IMR-90 (cell line): ENCODE measurements around the gene ALOX15. TPM values are rescaled to one million over a fixed set of nuclear protein-coding genes. Genes with fewer than 3 reads are reported as not detected.

ENCODE experiments used
- ATAC-seq: fragments of 200-7000 bp; cut with Tn5 transposase; 2 replicates; pipeline ENCODE4 v1.9.1; 2020; ENCODE audit warnings: low read depth, mild to moderate bottlenecking, moderate library complexity
- BruUV-seq: library from RNA; stranded (reverse); fragments of 400-500 nt; replicated peaks from 2 replicates; lab custom pipeline; 2021; lab: Mats Ljungman, UMichigan
- CTCF ChIA-PET: fragments of 300-600 bp; formaldehyde crosslinking; extraction: SDS; loops from one replicate; lab custom pipeline; 2021; ENCODE audit warnings: antibody characterized with exemption; lab: Yijun Ruan, JAX
- POLR2A ChIA-PET: fragments of 300-600 bp; sonication (Branson Sonifier 250); formaldehyde crosslinking; loops from one replicate; lab custom pipeline; 2022; ENCODE audit warnings: antibody characterized with exemption; ENCODE audit not compliant: unreplicated experiment; lab: Charles Lee
- DNase-seq: peaks from one replicate; pipeline ENCODE4 v3.0.0; 2013
- H2AFZ ChIP-seq: replicated peaks from 2 replicates; pipeline ENCODE3; 2013; ENCODE audit warnings: low read length, mild to moderate bottlenecking; ENCODE audit not compliant: poor library complexity
- H2AK5ac ChIP-seq: 2 replicates; pipeline ENCODE4 v1.6.1; 2013; ENCODE audit warnings: low read depth, low read length, inconsistent platforms
- H2AK9ac ChIP-seq: replicated peaks from 2 replicates; pipeline ENCODE3; 2013; ENCODE audit warnings: mild to moderate bottlenecking, low read depth, low read length, moderate library complexity; ENCODE audit not compliant: poor library complexity
- H2BK120ac ChIP-seq: 2 replicates; pipeline ENCODE4 v1.6.1; 2013; ENCODE audit warnings: low read depth, low read length, inconsistent platforms
- H2BK15ac ChIP-seq: 3 replicates; pipeline ENCODE4 v1.6.1; 2013; ENCODE audit warnings: low read depth, low read length, inconsistent platforms
- H2BK20ac ChIP-seq: 2 replicates; pipeline ENCODE4 v1.6.1; 2013; ENCODE audit warnings: low read depth, mild to moderate bottlenecking, inconsistent platforms, low read length, moderate library complexity
- H2BK5ac ChIP-seq: 2 replicates; pipeline ENCODE4 v1.6.1; 2013; ENCODE audit warnings: mild to moderate bottlenecking, low read depth, low read length, inconsistent platforms; ENCODE audit not compliant: poor library complexity, severe bottlenecking
- H3K14ac ChIP-seq: replicated peaks from 2 replicates; pipeline ENCODE4 v1.6.1; 2013; ENCODE audit warnings: low read depth, low read length, inconsistent platforms
- H3K18ac ChIP-seq: 2 replicates; pipeline ENCODE4 v1.6.1; 2013; ENCODE audit warnings: low read depth, low read length, control low read depth
- H3K23ac ChIP-seq: 2 replicates; pipeline ENCODE4 v1.6.1; 2013; ENCODE audit warnings: low read depth, low read length, inconsistent platforms
- H3K27ac ChIP-seq: 2 replicates; pipeline ENCODE4 v1.5.1; 2013; ENCODE audit warnings: mild to moderate bottlenecking, control low read depth, low read length; ENCODE audit not compliant: insufficient read depth
- H3K27me3 ChIP-seq: 2 replicates; pipeline ENCODE4 v1.6.1; 2013; ENCODE audit warnings: low read length; ENCODE audit not compliant: control insufficient read depth, insufficient read depth
- H3K36me3 ChIP-seq: 2 replicates; pipeline ENCODE4 v1.6.1; 2013; ENCODE audit warnings: low read length, mixed read lengths; ENCODE audit not compliant: control insufficient read depth, insufficient read depth
- H3K4ac ChIP-seq: 2 replicates; pipeline ENCODE4 v1.6.1; 2013; ENCODE audit warnings: low read depth, low read length, inconsistent platforms
- H3K4me1 ChIP-seq: 2 replicates; pipeline ENCODE4 v1.6.1; 2013; ENCODE audit warnings: low read length, mixed read lengths; ENCODE audit not compliant: control insufficient read depth, insufficient read depth
- H3K4me2 ChIP-seq: 2 replicates; pipeline ENCODE4 v1.6.1; 2013; ENCODE audit warnings: low read depth, mild to moderate bottlenecking, control low read depth, low read length, moderate library complexity
- H3K4me3 ChIP-seq: 2 replicates; pipeline ENCODE4 v1.5.1; 2013; ENCODE audit warnings: low read depth, mild to moderate bottlenecking, control low read depth, low read length, moderate library complexity; ENCODE audit not compliant: insufficient read depth
- H3K56ac ChIP-seq: 2 replicates; pipeline ENCODE4 v1.6.1; 2013; ENCODE audit warnings: low read length, inconsistent platforms; ENCODE audit not compliant: insufficient read depth; ENCODE audit errors: extremely low read depth
- H3K79me1 ChIP-seq, 2 experiments: 2 replicates each; pipeline ENCODE4 v1.6.1; 2013; ENCODE audit warnings: low read length in 2 of 2, inconsistent platforms in 1 of 2, low read depth in 1 of 2
- H3K9ac ChIP-seq: 2 replicates; pipeline ENCODE4 v1.6.1; 2013; ENCODE audit warnings: low read depth, low read length, control low read depth
- H3K9me1 ChIP-seq: 2 replicates; pipeline ENCODE4 v1.6.1; 2013; ENCODE audit warnings: low read length, inconsistent platforms; ENCODE audit not compliant: insufficient read depth
- H3K9me3 ChIP-seq: 2 replicates; pipeline ENCODE4 v1.6.1; 2013; ENCODE audit warnings: low read length; ENCODE audit not compliant: control insufficient read depth, insufficient read depth
- H4K20me1 ChIP-seq: 2 replicates; pipeline ENCODE4 v1.6.1; 2013; ENCODE audit warnings: low read length, inconsistent platforms; ENCODE audit not compliant: insufficient read depth
- H4K5ac ChIP-seq: 2 replicates; pipeline ENCODE4 v1.6.1; 2013; ENCODE audit warnings: mild to moderate bottlenecking, low read depth, low read length, control low read depth
- H4K8ac ChIP-seq, 2 experiments: 2 replicates each; pipeline ENCODE4 v1.6.1; 2013; ENCODE audit warnings: low read depth in 2 of 2, low read length in 2 of 2, control low read depth in 1 of 2, inconsistent platforms in 1 of 2
- H4K91ac ChIP-seq: 2 replicates; pipeline ENCODE4 v1.6.1; 2013; ENCODE audit warnings: low read depth, low read length, inconsistent platforms; ENCODE audit not compliant: insufficient read depth
- BHLHE40 ChIP-seq: fragments of 150-350 bp; IDR thresholded peaks from 2 replicates; pipeline ENCODE4 v1.6.1; 2016; ENCODE audit warnings: mild to moderate bottlenecking, low read depth, low read length
- CEBPB ChIP-seq: IDR thresholded peaks from 2 replicates; pipeline ENCODE4 v1.6.1; 2012; ENCODE audit warnings: low read depth, low read length, improper control_type of control experiment
- CHD1 ChIP-seq: IDR thresholded peaks from 2 replicates; pipeline ENCODE4 v1.6.1; 2012; ENCODE audit warnings: low read depth, low read length, improper control_type of control experiment
- CTCF ChIP-seq: conservative IDR thresholded peaks from 2 replicates; pipeline ENCODE4 v1.5.1; 2012; ENCODE audit warnings: mild to moderate bottlenecking, low read depth, low read length, improper control_type of control experiment
- ELK1 ChIP-seq: fragments of 150-350 bp; IDR thresholded peaks from 2 replicates; pipeline ENCODE4 v1.6.1; 2016; ENCODE audit warnings: low read depth, mild to moderate bottlenecking, low read length, moderate library complexity, borderline replicate concordance
- FOS ChIP-seq: fragments of 150-350 bp; IDR thresholded peaks from 2 replicates; pipeline ENCODE4 v1.6.1; 2016; ENCODE audit warnings: low read depth, low read length
- MAFK ChIP-seq: IDR thresholded peaks from 2 replicates; pipeline ENCODE4 v1.6.1; 2012; ENCODE audit warnings: low read depth, low read length, improper control_type of control experiment
- MAZ ChIP-seq: IDR thresholded peaks from 2 replicates; pipeline ENCODE4 v1.6.1; 2012; ENCODE audit warnings: low read depth, mild to moderate bottlenecking, low read length, improper control_type of control experiment, moderate library complexity, borderline replicate concordance
- MXI1 ChIP-seq: IDR thresholded peaks from 2 replicates; pipeline ENCODE4 v1.6.1; 2012; ENCODE audit warnings: low read depth, mild to moderate bottlenecking, low read length, moderate library complexity, borderline replicate concordance
- NFE2L2 ChIP-seq: fragments of 150-350 bp; IDR thresholded peaks from 2 replicates; pipeline ENCODE4 v1.6.1; 2016; ENCODE audit warnings: low read depth, mild to moderate bottlenecking, low read length
- POLR2A ChIP-seq: IDR thresholded peaks from 2 replicates; pipeline ENCODE4 v1.6.1; 2012; ENCODE audit warnings: mild to moderate bottlenecking, low read depth, low read length
- RAD21 ChIP-seq: IDR thresholded peaks from 2 replicates; pipeline ENCODE4 v1.6.1; 2012; ENCODE audit warnings: low read length, improper control_type of control experiment
- RCOR1 ChIP-seq: IDR thresholded peaks from 2 replicates; pipeline ENCODE4 v1.6.1; 2012; ENCODE audit warnings: mild to moderate bottlenecking, low read length, improper control_type of control experiment; ENCODE audit not compliant: insufficient replicate concordance
- RFX5 ChIP-seq: IDR thresholded peaks from 2 replicates; pipeline ENCODE4 v1.8.0; 2012; ENCODE audit warnings: low read depth, mild to moderate bottlenecking, low read length, moderate library complexity
- SMC3 ChIP-seq: fragments of 150-350 bp; IDR thresholded peaks from 2 replicates; pipeline ENCODE4 v1.6.1; 2016; ENCODE audit warnings: low read depth, mild to moderate bottlenecking, antibody characterized with exemption, low read length, moderate library complexity
- USF2 ChIP-seq: fragments of 150-350 bp; IDR thresholded peaks from 2 replicates; pipeline ENCODE4 v1.6.1; 2017; ENCODE audit warnings: mild to moderate bottlenecking, antibody characterized with exemption, low read length, low read depth
- WGBS, 2 experiments: methylation state at CpG; one replicate each; pipeline versions ENCODE4 v1.1.5 to v1.1.7; 2013; ENCODE audit warnings: missing lambda C conversion rate in 2 of 2; ENCODE audit not compliant: insufficient read length in 1 of 2; ENCODE audit errors: extremely low coverage in 2 of 2; 5-methylcytosine and 5-hydroxymethylcytosine counted together
- dilution Hi-C: fragments of 300-500 bp; cut with HindIII; formaldehyde crosslinking; loops from one replicate; pipeline ENCODE4 v1.14.3; 2018; ENCODE audit warnings: low sequenced_read_pairs; ENCODE audit not compliant: unreplicated experiment
- in situ Hi-C: fragments of 300-500 bp; cut with MboI; formaldehyde crosslinking; loops from 3 replicates; pipeline ENCODE4 v1.14.3; 2019; ENCODE audit warnings: low sequenced_read_pairs, inconsistent platforms, mixed read lengths
- intact Hi-C: fragments of 100-400 bp; cut with micrococcal nuclease; formaldehyde crosslinking; loops from 2 replicates; pipeline ENCODE4 v1.10.0; 2022
- polyA plus RNA-seq, 3 experiments: library from polyadenylated mRNA; depleted of rRNA; stranded (reverse); fragments of >200 nt; gene quantifications; 2 replicates each; pipeline ENCODE4 v1.2.3, GENCODE V29; 2012; ENCODE audit warnings: low replicate concordance in 1 of 3
- total RNA-seq: library from RNA; depleted of rRNA; stranded (reverse); fragments of >200 nt; gene quantifications from 2 replicates; pipeline ENCODE4 v1.2.3, GENCODE V29; 2012

The ALOX15 gene
- total and polyA plus RNA-seq, 2 of the 4 experiments (the other 2 are of a cell fraction): not detected

GRCh38 chr17:4610162-4610561 lies 31.3 kb downstream of the ALOX15 start:
- Histone ChIP-seq H3K18ac (no peak overlapping the region), H4K91ac (no peak overlapping the region), H2BK5ac (no peak overlapping the region), H3K14ac (no peak overlapping the region), H3K4me1 (peaks cover 7% of the 10 kb centered on the region; the same call in 1 of the 2 replicates), H2BK20ac (no peak overlapping the region), H3K9ac (no peak overlapping the region), H3K23ac (no peak overlapping the region), H3K9me3 (no peaks in the 10 kb centered on the region), H3K4me3 (no peak overlapping the region), H4K5ac (no peak overlapping the region), H3K4ac (no peak overlapping the region), H2BK120ac (no peak overlapping the region), H3K56ac (no peak overlapping the region), H4K20me1 (no peaks in the 10 kb centered on the region), H3K27me3 (peaks cover 38% of the 10 kb centered on the region), H3K27ac (no peak overlapping the region), H2AFZ (no peak overlapping the region), H2AK9ac (no peak overlapping the region), H2BK15ac (no peak overlapping the region), H3K79me1 (no peaks in the 10 kb centered on the region), H4K8ac (no peak overlapping the region), H3K9me1 (no peaks in the 10 kb centered on the region), H3K36me3 (no peaks in the 10 kb centered on the region), H2AK5ac (no peak overlapping the region), H3K4me2 (no peak overlapping the region)
- intact Hi-C loops (no loop called here), in situ Hi-C loops (no loop called here), dilution Hi-C loops (no loop called here)
- no TSS peak for BruUV-seq
- no peak for TF ChIP-seq MXI1
- no peak for TF ChIP-seq CEBPB
- no peak for TF ChIP-seq MAZ
- TF ChIP-seq POLR2A: no peak
- no peak for TF ChIP-seq USF2
- no peak for TF ChIP-seq SMC3
- TF ChIP-seq RCOR1: no peak
- TF ChIP-seq FOS: no peak
- TF ChIP-seq RFX5: no peak
- TF ChIP-seq RAD21: no peak
- no peak for TF ChIP-seq ELK1
- TF ChIP-seq CTCF: no peak
- no peak for TF ChIP-seq NFE2L2
- no peak for TF ChIP-seq MAFK
- no peak for TF ChIP-seq CHD1
- TF ChIP-seq BHLHE40: no peak
- ATAC-seq (no peak), DNase-seq (no peak)
- ChIA-PET POLR2A (no interaction called here), CTCF (no interaction called here)
- 100% methylated on average over 2 of the region's 5 CpGs; no CpG with 5 or more reads in 1 of the 2 experiments for WGBS, 2 experiments
